ENCODE results near the gene TRIM62. TPM values are rescaled to one million over a fixed set of nuclear protein-coding genes. Genes with fewer than 3 reads are reported as not detected.

TRIM62 gene
- total RNA-seq, 1 experiment from 2014 or later, result 13.2 TPM

GRCh38 chr1:33158366-33158765, 23.5 kb downstream of the TRIM62 start:
- Histone ChIP-seq H3K27me3 (ENCODE audit: control insufficient read depth, insufficient read depth, low read length) (no peaks in the 10 kb centered on the region), H3K4me3 (ENCODE audit: insufficient read depth, low read depth, low read length) (no peak overlapping the region), H3K36me3 (replicated peaks; ENCODE audit: control insufficient read depth, insufficient read depth, low read length) (peaks cover 2% of the 10 kb centered on the region)
- no peak for DNase-seq

DNA sequence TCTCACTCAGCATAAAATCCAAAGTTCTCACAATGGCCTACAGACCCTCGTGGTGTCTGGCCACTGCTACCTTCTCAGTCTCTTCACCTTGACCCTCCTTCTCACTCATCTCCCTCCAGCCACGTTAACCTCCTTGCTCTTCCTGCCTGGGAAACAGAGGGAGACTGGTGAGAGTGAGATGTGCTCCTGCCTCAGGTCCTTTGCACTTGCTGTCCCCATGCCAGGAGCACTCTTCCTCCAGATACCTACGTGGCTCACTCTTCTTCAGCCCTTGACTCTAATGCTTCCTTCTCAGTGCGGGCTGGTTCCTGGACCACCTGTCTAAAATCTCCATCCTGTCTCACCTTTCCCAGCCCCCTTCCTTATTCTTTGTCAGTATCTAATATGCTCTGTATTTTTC, 24.7 kb downstream of the TRIM62 start:
- Histone ChIP-seq H3K27me3 (ENCODE audit: control insufficient read depth, insufficient read depth, low read length) (no peaks in the 10 kb centered on the region), H3K36me3 (replicated peaks; ENCODE audit: control insufficient read depth, insufficient read depth, low read length) (peaks cover 2% of the 10 kb centered on the region), H3K4me3 (ENCODE audit: insufficient read depth, low read depth, low read length) (no peak overlapping the region)
- DNase-seq, result no peak

- Histone ChIP-seq H3K27me3 (ENCODE audit: control insufficient read depth, insufficient read depth, low read length) (no peaks in the 10 kb centered on the region), H3K36me3 (replicated peaks; ENCODE audit: control insufficient read depth, insufficient read depth, low read length) (peaks cover 2% of the 10 kb centered on the region), H3K4me3 (ENCODE audit: insufficient read depth, low read depth, low read length) (no peak overlapping the region)
- no peak for DNase-seq
Measured at GRCh38 chr1:33155877-33156538, 25.8 kb downstream of the TRIM62 start.

DNA sequence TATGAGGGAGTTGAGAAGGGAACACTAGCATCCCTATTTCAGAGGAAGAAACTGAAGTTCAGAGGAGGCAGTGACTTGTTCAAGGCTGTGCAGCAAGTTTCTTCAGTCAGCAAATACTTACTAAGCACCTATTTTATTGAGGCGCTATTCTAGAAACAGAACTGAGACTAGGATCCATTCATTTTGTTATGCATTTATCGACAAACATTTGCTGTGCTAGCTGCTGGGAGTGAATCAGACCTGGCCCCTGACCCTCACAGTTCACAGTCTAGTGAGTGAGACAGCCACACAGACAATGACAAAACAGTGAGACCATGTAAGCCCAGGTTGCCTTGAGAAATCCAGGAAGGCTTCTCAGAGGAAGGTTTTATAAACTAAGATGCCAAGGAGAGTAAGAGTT, 28.2 kb downstream of the TRIM62 start:
- H3K36me3 ChIP-seq (replicated peaks; ENCODE audit: control insufficient read depth, insufficient read depth, low read length), result peaks cover 2% of the 10 kb centered on the region
- DNase-seq, result no peak
- no peak overlapping the region for H3K4me3 ChIP-seq (ENCODE audit: insufficient read depth, low read depth, low read length)
- no peaks in the 10 kb centered on the region for H3K27me3 ChIP-seq (ENCODE audit: control insufficient read depth, insufficient read depth, low read length)

DNA sequence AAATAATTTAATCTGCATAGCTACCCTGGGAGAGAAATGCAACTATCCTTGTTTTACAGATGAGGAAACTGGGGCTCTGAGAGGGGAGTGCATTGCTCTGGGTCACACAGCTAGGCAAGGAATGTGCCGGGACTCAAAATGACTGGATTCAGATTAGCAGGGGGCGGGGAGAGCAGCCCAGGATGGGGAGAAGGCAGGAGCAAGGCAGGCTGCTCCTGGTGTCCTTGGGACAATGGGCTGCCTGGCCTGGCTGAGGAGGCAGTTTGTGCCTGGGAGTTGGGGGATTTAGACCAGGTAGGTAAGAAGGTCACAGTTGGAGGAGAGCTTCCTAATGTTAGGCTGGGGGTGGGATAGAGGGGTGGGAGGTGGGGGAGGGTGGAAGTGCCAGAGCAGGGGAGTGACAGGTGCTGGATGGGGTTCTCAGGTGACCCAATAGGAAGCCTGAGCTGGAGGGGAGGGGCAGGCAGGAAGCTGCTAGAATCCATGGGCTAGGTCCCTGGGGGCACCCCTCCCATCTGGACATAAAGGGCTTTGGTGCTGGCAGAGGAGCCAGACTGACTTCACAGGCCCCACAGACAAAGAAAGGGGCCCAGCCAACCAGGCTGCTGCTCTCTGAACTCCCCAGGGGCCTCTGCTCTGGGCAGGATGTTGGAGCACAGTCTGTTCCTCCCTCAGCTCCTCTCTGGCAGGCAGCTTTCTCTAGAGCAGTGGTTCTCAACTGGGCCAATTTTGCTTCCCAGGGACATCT, 29.0 kb downstream of the TRIM62 start:
- Histone ChIP-seq H3K27me3 (ENCODE audit: control insufficient read depth, insufficient read depth, low read length) (no peaks in the 10 kb centered on the region), H3K36me3 (replicated peaks; ENCODE audit: control insufficient read depth, insufficient read depth, low read length) (no peaks in the 10 kb centered on the region; the same call in none of the 2 replicates), H3K4me3 (ENCODE audit: insufficient read depth, low read depth, low read length) (no peak overlapping the region)
- peak; percentile 91 for DNase-seq

DNA sequence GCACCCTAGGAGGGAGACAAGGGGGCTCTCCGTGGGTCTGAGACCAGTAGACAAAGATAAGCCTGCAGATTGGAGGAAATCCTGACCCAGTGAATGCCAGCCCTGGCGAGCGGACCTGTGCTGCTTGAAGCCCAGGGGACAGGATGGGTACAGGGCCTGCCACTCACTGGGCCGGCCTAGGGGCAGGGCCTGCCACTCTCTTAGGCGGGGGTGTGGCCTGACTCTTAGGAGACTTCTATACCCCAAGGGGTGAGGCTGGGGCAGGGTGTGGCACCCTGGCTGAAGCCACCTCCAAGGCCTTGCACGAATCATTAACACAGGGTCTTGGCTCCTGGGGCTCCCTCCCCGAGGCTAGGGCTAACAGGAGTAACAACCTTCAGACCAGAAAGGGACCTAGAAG, 30.7 kb downstream of the TRIM62 start:
- Histone ChIP-seq H3K27me3 (ENCODE audit: control insufficient read depth, insufficient read depth, low read length) (no peaks in the 10 kb centered on the region), H3K4me3 (ENCODE audit: insufficient read depth, low read depth, low read length) (no peak overlapping the region), H3K36me3 (replicated peaks; ENCODE audit: control insufficient read depth, insufficient read depth, low read length) (peaks cover 2% of the 10 kb centered on the region)
- peak; percentile 56 for DNase-seq

DNA sequence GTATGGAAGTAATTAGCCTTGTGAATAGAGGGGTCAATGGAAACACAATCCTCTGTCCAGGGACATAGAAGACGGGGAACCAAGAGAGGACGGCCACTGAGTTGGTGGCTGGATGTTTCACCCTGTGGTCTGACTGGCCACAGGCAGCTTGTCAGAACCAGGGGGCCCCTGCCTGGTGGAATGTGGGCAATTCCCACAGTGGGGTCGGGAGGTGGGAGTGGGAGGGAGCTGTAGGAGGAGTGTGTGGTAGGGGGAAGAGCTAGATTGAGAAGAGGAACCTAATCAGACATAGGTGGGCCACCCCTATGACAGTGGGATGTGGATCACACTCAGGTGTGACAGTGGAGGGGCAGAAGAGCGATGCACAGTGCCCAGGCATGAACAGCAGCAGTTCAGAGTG, 31.3 kb downstream of the TRIM62 start:
- Histone ChIP-seq H3K4me3 (ENCODE audit: insufficient read depth, low read depth, low read length) (no peak overlapping the region), H3K27me3 (ENCODE audit: control insufficient read depth, insufficient read depth, low read length) (no peaks in the 10 kb centered on the region), H3K36me3 (replicated peaks; ENCODE audit: control insufficient read depth, insufficient read depth, low read length) (peaks cover 2% of the 10 kb centered on the region)
- no peak for DNase-seq

- H3K27me3 ChIP-seq (ENCODE audit: control insufficient read depth, insufficient read depth, low read length), result no peaks in the 10 kb centered on the region
- DNase-seq, result no peak
- H3K4me3 ChIP-seq (ENCODE audit: insufficient read depth, low read depth, low read length), result no peak overlapping the region
- peaks cover 2% of the 10 kb centered on the region for H3K36me3 ChIP-seq (replicated peaks; ENCODE audit: control insufficient read depth, insufficient read depth, low read length)
Measured at GRCh38 chr1:33149453-33150190, 32.2 kb downstream of the TRIM62 start.

DNA sequence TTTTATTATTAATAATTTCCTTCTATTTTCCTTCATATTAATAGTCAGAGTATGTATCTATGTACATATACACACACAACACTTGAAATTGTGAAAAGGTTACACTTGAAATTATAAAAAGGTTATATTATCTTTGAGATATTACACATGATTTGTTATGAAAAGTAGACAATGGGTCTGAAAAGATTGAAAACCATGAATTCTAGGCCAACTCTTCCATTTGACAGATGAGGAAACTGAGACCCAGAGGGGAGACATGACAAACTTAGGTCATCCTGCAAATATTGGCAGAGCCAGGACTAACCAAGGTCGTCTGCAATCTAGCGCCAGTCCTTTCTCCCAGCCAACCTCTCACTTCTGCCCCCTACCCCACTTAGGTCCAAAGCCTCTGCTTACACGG, 33.2 kb downstream of the TRIM62 start:
- no peak overlapping the region for H3K4me3 ChIP-seq (ENCODE audit: insufficient read depth, low read depth, low read length)
- DNase-seq, result no peak
- H3K36me3 ChIP-seq (replicated peaks; ENCODE audit: control insufficient read depth, insufficient read depth, low read length), result peaks cover 2% of the 10 kb centered on the region
- no peaks in the 10 kb centered on the region for H3K27me3 ChIP-seq (ENCODE audit: control insufficient read depth, insufficient read depth, low read length)

GRCh38 chr1:33147997-33148314, 33.9 kb downstream of the TRIM62 start:
- peak; percentile 88 for DNase-seq
- Histone ChIP-seq H3K27me3 (ENCODE audit: control insufficient read depth, insufficient read depth, low read length) (no peaks in the 10 kb centered on the region), H3K4me3 (ENCODE audit: insufficient read depth, low read depth, low read length) (no peak overlapping the region), H3K36me3 (replicated peaks; ENCODE audit: control insufficient read depth, insufficient read depth, low read length) (peaks cover 2% of the 10 kb centered on the region)

GRCh38 chr1:33147275-33147996, 34.4 kb downstream of the TRIM62 start:
- no peak overlapping the region for H3K4me3 ChIP-seq (ENCODE audit: insufficient read depth, low read depth, low read length)
- no peak for DNase-seq
- no peaks in the 10 kb centered on the region for H3K27me3 ChIP-seq (ENCODE audit: control insufficient read depth, insufficient read depth, low read length)
- peaks cover 2% of the 10 kb centered on the region for H3K36me3 ChIP-seq (replicated peaks; ENCODE audit: control insufficient read depth, insufficient read depth, low read length)

DNA sequence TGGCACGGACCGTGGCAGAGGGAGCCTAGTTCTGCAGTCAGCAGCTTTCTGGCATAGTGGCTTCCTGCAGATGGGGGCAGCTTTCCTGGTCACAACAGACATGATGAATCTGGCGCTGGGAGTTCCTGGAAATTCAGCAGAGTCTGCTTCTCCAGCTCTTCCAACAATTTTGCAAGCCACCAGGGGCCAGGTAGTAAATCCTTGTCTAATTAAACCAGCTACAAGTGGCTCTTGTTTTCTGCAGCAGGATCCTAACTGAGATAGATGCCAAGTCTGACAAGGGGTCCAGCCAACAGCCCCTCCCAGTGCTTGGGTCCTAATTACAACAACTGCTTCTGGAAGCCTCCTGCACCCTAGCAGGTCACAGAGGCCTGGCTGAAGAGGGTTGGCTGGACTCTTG, 35.8 kb downstream of the TRIM62 start:
- no peaks in the 10 kb centered on the region for H3K27me3 ChIP-seq (ENCODE audit: control insufficient read depth, insufficient read depth, low read length)

DNA sequence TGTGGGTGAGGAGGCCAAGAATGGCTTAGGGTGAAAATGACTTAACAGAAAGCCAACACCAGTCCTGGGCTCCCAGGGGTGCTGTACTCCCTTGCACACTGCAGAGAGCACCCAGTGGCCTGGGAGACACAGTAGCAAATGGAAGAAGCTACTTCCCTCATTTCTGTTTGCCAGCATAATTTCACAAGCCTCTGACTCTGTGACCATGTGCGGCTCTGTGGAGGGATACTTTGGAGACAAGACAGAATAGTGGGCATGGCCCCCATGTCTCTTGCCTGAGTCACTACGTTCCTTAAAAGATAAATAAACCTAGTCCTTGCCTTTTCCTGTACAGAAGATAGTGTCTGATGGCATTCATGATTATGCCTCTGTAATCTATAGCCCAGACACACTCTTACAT, 38.1 kb downstream of the TRIM62 start:
- peaks cover 2% of the 10 kb centered on the region for H3K36me3 ChIP-seq (replicated peaks; ENCODE audit: control insufficient read depth, insufficient read depth, low read length)
- H3K4me3 ChIP-seq (ENCODE audit: insufficient read depth, low read depth, low read length), result no peak overlapping the region
- no peak for DNase-seq
- H3K27me3 ChIP-seq (ENCODE audit: control insufficient read depth, insufficient read depth, low read length), result no peaks in the 10 kb centered on the region

More for the DNA sequence above, 35.8 kb downstream of the TRIM62 start:
- Histone ChIP-seq H3K4me3 (ENCODE audit: insufficient read depth, low read depth, low read length) (no peak overlapping the region), H3K36me3 (replicated peaks; ENCODE audit: control insufficient read depth, insufficient read depth, low read length) (peaks cover 2% of the 10 kb centered on the region)
- DNase-seq, result no peak

DNA sequence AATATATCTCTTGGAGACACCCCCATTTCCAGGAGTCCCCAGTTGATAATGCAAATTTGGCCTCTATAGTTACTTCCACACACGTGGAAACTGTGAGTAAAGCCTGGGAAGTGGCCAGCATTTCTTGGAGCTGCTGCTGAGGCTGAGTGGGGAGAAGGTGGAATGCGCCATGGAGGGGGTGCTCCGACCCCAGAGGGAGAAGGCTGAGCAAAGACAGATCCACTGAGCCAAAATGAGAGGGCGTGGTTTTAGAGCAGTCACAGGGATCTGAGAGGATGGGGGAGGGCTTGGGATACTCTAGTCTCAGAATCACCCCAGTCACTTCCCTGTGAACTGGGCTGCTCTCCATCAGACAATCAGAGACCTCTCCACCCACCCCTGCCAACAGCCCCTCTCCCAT, 38.7 kb downstream of the TRIM62 start:
- Histone ChIP-seq H3K36me3 (replicated peaks; ENCODE audit: control insufficient read depth, insufficient read depth, low read length) (peaks cover 2% of the 10 kb centered on the region), H3K4me3 (ENCODE audit: insufficient read depth, low read depth, low read length) (no peak overlapping the region), H3K27me3 (ENCODE audit: control insufficient read depth, insufficient read depth, low read length) (no peaks in the 10 kb centered on the region)
- DNase-seq, result no peak
